K562 (cell line): Measurements from ENCODE around the gene PSAT1. TPM values are rescaled to one million over a fixed set of nuclear protein-coding genes. Genes with fewer than 3 reads are reported as not detected.

Source experiments
- ATAC-seq: fragments of 200-7000 bp; cut with Tn5 transposase; 3 replicates; pipeline ENCODE4 v1.9.1; 2020; ENCODE audit warnings: moderate library complexity
- BruUV-seq: library from RNA; stranded (reverse); fragments of 400-500 nt; replicated peaks from 2 replicates; lab custom pipeline; 2021; lab: Mats Ljungman, UMichigan
- CTCF ChIA-PET: fragments of 300-600 bp; formaldehyde crosslinking; extraction: SDS; loops from one replicate; lab custom pipeline; 2021; ENCODE audit warnings: low intra/inter-chr PET ratio; lab: Yijun Ruan, JAX
- POLR2A ChIA-PET: fragments of 300-600, 350-650 bp; sonication (Branson Sonifier 250); formaldehyde crosslinking; extraction: SDS; loops from one replicate; lab custom pipeline; 2021; ENCODE audit warnings: antibody characterized with exemption, inconsistent platforms; lab: Yijun Ruan, JAX
- DNase-seq, 4 experiments: peaks; one replicate each; pipeline versions ENCODE4 v3.0.0 to v3.0.0-alpha.2; 2011 to 2018; ENCODE audit warnings: low spot score in 3 of 4, mixed read lengths in 3 of 4; ENCODE audit errors: extremely low read depth in 1 of 4
- FAIRE-seq: peaks from 2 replicates; lab custom pipeline; 2011; peaks lifted over from hg19 to GRCh38; lab: Jason Lieb, UNC
- H2AFZ ChIP-seq: 2 replicates; pipeline ENCODE4 v1.6.0; 2011; ENCODE audit warnings: low read depth, low read length, control low read depth, inconsistent platforms
- H3K27ac ChIP-seq: fragments of 200-600 bp; 3 replicates; pipeline ENCODE4 v1.8.0; 2011; ENCODE audit warnings: low read depth, mild to moderate bottlenecking, control low read depth, inconsistent platforms, low read length, moderate library complexity, mixed read lengths; ENCODE audit errors: extremely low read depth
- H3K27me3 ChIP-seq, 2 experiments: fragments of 300-600 bp in 1 of 2; 2 replicates in 1 of 2; 3 replicates in 1 of 2; pipeline versions ENCODE4 v1.6.0 to v1.8.0; 2011; ENCODE audit warnings: inconsistent platforms in 2 of 2, low read length in 2 of 2, mild to moderate bottlenecking in 1 of 2, mixed read lengths in 1 of 2, moderate library complexity in 1 of 2; ENCODE audit not compliant: control insufficient read depth in 2 of 2, insufficient read depth in 2 of 2
- H3K36me3 ChIP-seq: fragments of 300-600 bp; 3 replicates; pipeline ENCODE4 v1.8.0; 2011; ENCODE audit warnings: mild to moderate bottlenecking, low read length, inconsistent platforms; ENCODE audit not compliant: control insufficient read depth, insufficient read depth
- H3K4me1 ChIP-seq, 2 experiments: fragments of 200-600 bp in 1 of 2; replicated peaks in 1 of 2; 2 replicates in 1 of 2; 3 replicates in 1 of 2; pipeline versions ENCODE4 v1.5.1 to v1.8.0; 2011; ENCODE audit warnings: inconsistent platforms in 2 of 2, low read length in 2 of 2, mild to moderate bottlenecking in 1 of 2, mixed read lengths in 1 of 2, moderate library complexity in 1 of 2; ENCODE audit not compliant: control insufficient read depth in 2 of 2, insufficient read depth in 2 of 2
- H3K4me2 ChIP-seq: 2 replicates; pipeline ENCODE4 v1.6.1; 2011; ENCODE audit warnings: low read length, control low read depth, inconsistent platforms, mixed read lengths; ENCODE audit not compliant: insufficient read depth
- H3K4me3 ChIP-seq: fragments of 200-600 bp; sonication (generic), shearing (Covaris generic); 2 replicates; pipeline ENCODE4 v1.5.1; 2016; ENCODE audit warnings: control low read depth, inconsistent platforms
- H3K79me2 ChIP-seq: fragments of 200-600 bp; 3 replicates; pipeline ENCODE4 v1.8.0; 2011; ENCODE audit warnings: low read length, inconsistent platforms; ENCODE audit not compliant: control insufficient read depth, insufficient read depth
- H3K9ac ChIP-seq, 2 experiments: 2 replicates each; pipeline versions ENCODE4 v1.6.0 to v1.6.1; 2011; ENCODE audit warnings: low read depth in 2 of 2, low read length in 2 of 2, control low read depth in 1 of 2, inconsistent platforms in 1 of 2, mild to moderate bottlenecking in 1 of 2, mixed read lengths in 1 of 2; ENCODE audit not compliant: insufficient read depth in 1 of 2
- H3K9me1 ChIP-seq: one replicate; pipeline ENCODE4 v1.6.0; 2011; ENCODE audit warnings: inconsistent platforms, mild to moderate bottlenecking, low read length, moderate library complexity; ENCODE audit not compliant: control insufficient read depth, insufficient read depth
- H3K9me3 ChIP-seq: replicated peaks from 2 replicates; pipeline ENCODE4 v1.5.1; 2011; ENCODE audit warnings: low read depth, low read length, inconsistent platforms; ENCODE audit not compliant: control insufficient read depth, insufficient read depth
- H4K20me1 ChIP-seq: replicated peaks from 2 replicates; pipeline ENCODE4 v1.6.1; 2011; ENCODE audit warnings: low read length, inconsistent platforms, mixed read lengths; ENCODE audit not compliant: control insufficient read depth, insufficient read depth
- WGBS: fragments of 100-300 bp; shearing (Covaris generic); methylation state at CpG from one replicate; pipeline ENCODE4 v1.1.6; 2016; ENCODE audit warnings: low coverage, mixed read lengths; ENCODE audit not compliant: insufficient coverage; ENCODE audit errors: missing lambda C conversion rate; 5-methylcytosine and 5-hydroxymethylcytosine counted together
- in situ Hi-C: fragments of 300-500 bp; cut with MboI; formaldehyde crosslinking; loops from 4 replicates; pipeline ENCODE4 v1.15.0; 2018; ENCODE audit warnings: inconsistent platforms, mixed read lengths
- intact Hi-C: fragments of 100-400 bp; cut with micrococcal nuclease; formaldehyde crosslinking; loops from 2 replicates; pipeline ENCODE4 v1.14.2; 2022
- polyA plus RNA-seq, 8 experiments: library from polyadenylated mRNA; depleted of rRNA in 4 of 8; stranded (reverse) in 5 of 8; unstranded in 3 of 8; fragments of >200 nt; fragmentation: Nextera tagmentation in 2 of 8; fragmentation: Illumina TruSeq in 1 of 8; extraction: Ambion mirVana in 2 of 8; extraction: Trizol in 1 of 8; gene quantifications; 2 replicates each; pipeline versions ENCODE4 v1.2.1 to v1.2.3, GENCODE V29; 2011 to 2014; ENCODE audit warnings: inconsistent platforms in 1 of 8, missing spikeins in 1 of 8
- total RNA-seq, 7 experiments: library from RNA; depleted of rRNA in 6 of 7; stranded (reverse); fragments of >200 nt in 6 of 7; fragmentation: Illumina TruSeq in 2 of 7; extraction: Trizol in 2 of 7; gene quantifications; 2 replicates each; pipeline versions ENCODE4 v1.2.1 to v1.2.3, GENCODE V29; 2011 to 2021; ENCODE audit warnings: low replicate concordance in 1 of 7
- TF ChIP-seq, protein P1 (sequence below): sonication (generic); formaldehyde crosslinking; IDR thresholded peaks from 2 replicates; pipeline ENCODE4 v1.8.1; 2023; ENCODE audit warnings: missing genetic modification reagents, mild to moderate bottlenecking, borderline replicate concordance
- TF ChIP-seq, protein P2 (sequence below): fragments of 200-800 bp; sonication (Bioruptor generic); IDR thresholded peaks from 2 replicates; pipeline ENCODE4 v1.6.1; 2017; ENCODE audit warnings: missing genetic modification characterization, missing compliant biosample characterization

The PSAT1 gene
- total and polyA plus RNA-seq, 9 of the 15 experiments (the other 6 are each of a cell fraction or from before 2014, with no cell fraction given): 29.7 to 151 (median 98.3) TPM

DNA sequence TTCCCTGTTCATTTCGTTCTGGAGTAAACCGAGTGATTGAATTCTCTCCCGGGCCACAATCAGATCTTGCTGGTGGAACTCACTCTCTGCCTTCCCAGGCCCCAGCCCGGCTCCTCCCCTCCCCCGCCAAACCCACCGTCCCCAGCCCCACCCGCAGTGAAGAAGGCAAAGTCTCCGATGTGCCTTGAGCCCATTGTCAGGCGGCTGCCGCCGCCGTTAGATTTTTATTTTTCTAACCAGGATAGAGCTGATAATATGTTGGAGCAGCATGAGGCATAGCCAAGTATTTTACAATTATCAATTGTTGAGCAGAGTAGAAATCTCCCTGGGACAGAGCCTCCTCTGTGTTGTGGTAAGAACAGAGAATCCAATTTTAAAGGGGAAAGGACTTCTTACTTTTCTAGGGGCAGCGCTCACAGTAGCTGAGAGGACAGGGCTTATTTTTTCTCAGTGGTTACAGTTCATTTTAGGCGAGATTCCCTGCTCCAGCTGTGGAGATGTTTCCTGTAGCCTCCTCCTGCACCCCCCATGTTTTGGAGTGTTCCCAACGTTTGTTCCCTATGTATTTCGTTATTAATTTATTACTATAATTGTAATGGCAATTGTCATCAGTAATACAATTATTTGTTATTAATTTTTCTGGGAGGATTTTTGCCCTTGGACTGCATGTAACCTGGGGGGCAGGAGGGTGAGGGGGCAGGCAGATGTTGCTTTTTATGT is 1.3 kb downstream of the PSAT1 start:
- Histone ChIP-seq H3K4me2 (peak overlapping the region; percentile 92), H2AFZ (peak overlapping the region; percentile 92), H3K9ac (peak overlapping the region; percentile 66 to 88), H3K9me1 (no peaks in the 10 kb centered on the region), H4K20me1 (peaks cover 11% of the 10 kb centered on the region; the same call in 1 of the 2 replicates), H3K9me3 (no peaks in the 10 kb centered on the region), H3K4me1 (peaks cover 4 to 15% of the 10 kb centered on the region in 2 experiments; a peak in 4 of 5 replicates), H3K27me3 (no peaks in the 10 kb centered on the region), H3K79me2 (peaks cover 36% of the 10 kb centered on the region), H3K4me3 (peak overlapping the region; percentile 73), H3K27ac (peak overlapping the region; percentile 84), H3K36me3 (peaks cover 32% of the 10 kb centered on the region)
- FAIRE-seq: no peak
- ChIA-PET POLR2A (interaction anchor here (0.8 to 2.8 kb wide), 4 partner anchors 17 to 36 kb away, joined by 3 to 13 read pairs (median 3); no protein-coding TSS in a partner anchor), CTCF (no interaction called here)
- intact Hi-C loops (no loop called here), in situ Hi-C loops (no loop called here)
- WGBS: 1% methylated on average over 11 of the region's 16 CpGs
- peak; percentile 55 to 71 (median 56) for DNase-seq
- TF ChIP-seq, protein P1, sequence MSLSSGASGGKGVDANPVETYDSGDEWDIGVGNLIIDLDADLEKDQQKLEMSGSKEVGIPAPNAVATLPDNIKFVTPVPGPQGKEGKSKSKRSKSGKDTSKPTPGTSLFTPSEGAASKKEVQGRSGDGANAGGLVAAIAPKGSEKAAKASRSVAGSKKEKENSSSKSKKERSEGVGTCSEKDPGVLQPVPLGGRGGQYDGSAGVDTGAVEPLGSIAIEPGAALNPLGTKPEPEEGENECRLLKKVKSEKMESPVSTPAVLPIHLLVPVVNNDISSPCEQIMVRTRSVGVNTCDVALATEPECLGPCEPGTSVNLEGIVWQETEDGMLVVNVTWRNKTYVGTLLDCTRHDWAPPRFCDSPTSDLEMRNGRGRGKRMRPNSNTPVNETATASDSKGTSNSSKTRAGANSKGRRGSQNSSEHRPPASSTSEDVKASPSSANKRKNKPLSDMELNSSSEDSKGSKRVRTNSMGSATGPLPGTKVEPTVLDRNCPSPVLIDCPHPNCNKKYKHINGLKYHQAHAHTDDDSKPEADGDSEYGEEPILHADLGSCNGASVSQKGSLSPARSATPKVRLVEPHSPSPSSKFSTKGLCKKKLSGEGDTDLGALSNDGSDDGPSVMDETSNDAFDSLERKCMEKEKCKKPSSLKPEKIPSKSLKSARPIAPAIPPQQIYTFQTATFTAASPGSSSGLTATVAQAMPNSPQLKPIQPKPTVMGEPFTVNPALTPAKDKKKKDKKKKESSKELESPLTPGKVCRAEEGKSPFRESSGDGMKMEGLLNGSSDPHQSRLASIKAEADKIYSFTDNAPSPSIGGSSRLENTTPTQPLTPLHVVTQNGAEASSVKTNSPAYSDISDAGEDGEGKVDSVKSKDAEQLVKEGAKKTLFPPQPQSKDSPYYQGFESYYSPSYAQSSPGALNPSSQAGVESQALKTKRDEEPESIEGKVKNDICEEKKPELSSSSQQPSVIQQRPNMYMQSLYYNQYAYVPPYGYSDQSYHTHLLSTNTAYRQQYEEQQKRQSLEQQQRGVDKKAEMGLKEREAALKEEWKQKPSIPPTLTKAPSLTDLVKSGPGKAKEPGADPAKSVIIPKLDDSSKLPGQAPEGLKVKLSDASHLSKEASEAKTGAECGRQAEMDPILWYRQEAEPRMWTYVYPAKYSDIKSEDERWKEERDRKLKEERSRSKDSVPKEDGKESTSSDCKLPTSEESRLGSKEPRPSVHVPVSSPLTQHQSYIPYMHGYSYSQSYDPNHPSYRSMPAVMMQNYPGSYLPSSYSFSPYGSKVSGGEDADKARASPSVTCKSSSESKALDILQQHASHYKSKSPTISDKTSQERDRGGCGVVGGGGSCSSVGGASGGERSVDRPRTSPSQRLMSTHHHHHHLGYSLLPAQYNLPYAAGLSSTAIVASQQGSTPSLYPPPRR (CRISPR knock-in tag): no peak
- TF ChIP-seq, protein P2, sequence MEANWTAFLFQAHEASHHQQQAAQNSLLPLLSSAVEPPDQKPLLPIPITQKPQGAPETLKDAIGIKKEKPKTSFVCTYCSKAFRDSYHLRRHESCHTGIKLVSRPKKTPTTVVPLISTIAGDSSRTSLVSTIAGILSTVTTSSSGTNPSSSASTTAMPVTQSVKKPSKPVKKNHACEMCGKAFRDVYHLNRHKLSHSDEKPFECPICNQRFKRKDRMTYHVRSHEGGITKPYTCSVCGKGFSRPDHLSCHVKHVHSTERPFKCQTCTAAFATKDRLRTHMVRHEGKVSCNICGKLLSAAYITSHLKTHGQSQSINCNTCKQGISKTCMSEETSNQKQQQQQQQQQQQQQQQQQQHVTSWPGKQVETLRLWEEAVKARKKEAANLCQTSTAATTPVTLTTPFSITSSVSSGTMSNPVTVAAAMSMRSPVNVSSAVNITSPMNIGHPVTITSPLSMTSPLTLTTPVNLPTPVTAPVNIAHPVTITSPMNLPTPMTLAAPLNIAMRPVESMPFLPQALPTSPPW (CRISPR knock-in tag): peak; percentile 70
- peak; percentile 69 for ATAC-seq
- BruUV-seq: no TSS peak
